ENCODE data around the gene AIDA. TPM values are rescaled to one million over a fixed set of nuclear protein-coding genes. Genes with fewer than 3 reads are reported as not detected.

AIDA gene
- total and polyA plus RNA-seq, 8 donors: 29.7 to 63.5 (median 39.9) TPM

DNA sequence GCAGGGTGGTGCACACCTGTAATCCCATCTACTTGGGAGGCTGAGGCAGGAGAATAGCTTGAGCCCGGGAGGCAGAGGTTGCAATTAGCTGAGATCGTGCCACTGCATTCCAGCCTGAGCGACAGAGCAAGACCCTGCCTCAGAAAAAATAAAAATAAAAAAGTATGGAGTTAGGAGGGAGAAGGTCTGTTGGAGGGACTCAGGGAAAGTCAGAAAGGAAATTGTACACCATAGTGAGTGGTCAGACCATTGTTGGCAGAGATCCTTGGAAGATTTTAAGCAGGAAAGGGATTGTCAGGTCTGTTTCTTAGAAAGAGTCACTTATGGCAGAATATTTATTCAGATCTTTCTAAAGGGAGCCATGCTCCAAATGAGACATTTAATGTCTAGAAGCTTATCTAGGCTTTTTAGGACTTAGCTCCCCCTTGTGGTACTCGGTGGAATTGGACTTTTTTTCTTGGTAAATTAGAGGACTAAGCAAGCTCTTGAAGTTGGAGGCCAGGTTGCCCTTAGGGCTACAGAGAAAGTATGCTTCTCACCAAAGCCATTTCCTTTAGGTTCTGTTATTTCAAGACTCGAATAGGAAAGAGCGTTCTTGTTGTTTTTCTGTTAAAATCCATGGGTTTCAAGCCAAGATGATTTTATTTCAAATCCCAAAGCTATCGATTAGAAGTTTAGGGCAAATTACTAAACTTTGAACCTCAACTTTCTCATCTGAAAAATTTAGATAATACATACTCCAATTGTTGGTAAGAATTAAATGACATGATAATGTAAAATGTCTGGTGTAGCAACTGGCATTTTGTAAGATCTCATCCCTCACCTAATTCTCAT lies 77.9 kb downstream of the AIDA start:
- 45 to 50% (median 48%) methylated on average over 7 of the region's 7 CpGs for WGBS, 5 donors
- H3K9me3 ChIP-seq: no peaks in the 10 kb centered on the region
- DNase-seq: peak; percentile 67 to 92
- intact Hi-C loops (cut with DNase I; ENCODE audit: low total_unique reads): loop anchor here (5.0 kb wide), 1 partner anchor 172 kb away; no protein-coding TSS in a partner anchor
- H3K27me3 ChIP-seq: no peaks in the 10 kb centered on the region
- H3K4me1 ChIP-seq: peaks cover 0 to 6% (median 3%) of the 10 kb centered on the region in 4 donors
- H3K27ac ChIP-seq: no peak overlapping the region
- H3K36me3 ChIP-seq: peaks cover 4 to 94% (median 92%) of the 10 kb centered on the region in 4 donors
- TF ChIP-seq CTCF (IDR thresholded peaks at IDR 0.05): peak in 5 of 7 experiments; percentile 72 to 93 (median 85)
- peak in 1 of 3 donors; percentile 41 for TF ChIP-seq POLR2AphosphoS5 (IDR thresholded peaks at IDR 0.05)
- no peak for TF ChIP-seq POLR2A (IDR thresholded peaks at IDR 0.05)
- H3K4me3 ChIP-seq: no peak overlapping the region

- Histone ChIP-seq H3K4me3 (no peak overlapping the region), H3K4me1 (peaks cover 0 to 6% (median 3%) of the 10 kb centered on the region in 4 donors), H3K36me3 (peaks cover 10 to 95% (median 93%) of the 10 kb centered on the region in 4 donors), H3K9me3 (no peaks in the 10 kb centered on the region), H3K27ac (no peak overlapping the region), H3K27me3 (no peaks in the 10 kb centered on the region)
- DNase-seq: no peak
- TF ChIP-seq EP300 (IDR thresholded peaks at IDR 0.05) (no peak), POLR2AphosphoS5 (IDR thresholded peaks at IDR 0.05) (no peak), CTCF (IDR thresholded peaks at IDR 0.05) (no peak), POLR2A (IDR thresholded peaks at IDR 0.05) (no peak)
- intact Hi-C loops (cut with DNase I; ENCODE audit: low total_unique reads): loop anchor here (5.0 kb wide), 1 partner anchor 170 kb away; no protein-coding TSS in a partner anchor
- WGBS, 5 donors: 26 to 46% (median 33%) methylated on average over 2 of the region's 2 CpGs
Measured at GRCh38 chr1:222632749-222633148, 79.5 kb downstream of the AIDA start.

DNA sequence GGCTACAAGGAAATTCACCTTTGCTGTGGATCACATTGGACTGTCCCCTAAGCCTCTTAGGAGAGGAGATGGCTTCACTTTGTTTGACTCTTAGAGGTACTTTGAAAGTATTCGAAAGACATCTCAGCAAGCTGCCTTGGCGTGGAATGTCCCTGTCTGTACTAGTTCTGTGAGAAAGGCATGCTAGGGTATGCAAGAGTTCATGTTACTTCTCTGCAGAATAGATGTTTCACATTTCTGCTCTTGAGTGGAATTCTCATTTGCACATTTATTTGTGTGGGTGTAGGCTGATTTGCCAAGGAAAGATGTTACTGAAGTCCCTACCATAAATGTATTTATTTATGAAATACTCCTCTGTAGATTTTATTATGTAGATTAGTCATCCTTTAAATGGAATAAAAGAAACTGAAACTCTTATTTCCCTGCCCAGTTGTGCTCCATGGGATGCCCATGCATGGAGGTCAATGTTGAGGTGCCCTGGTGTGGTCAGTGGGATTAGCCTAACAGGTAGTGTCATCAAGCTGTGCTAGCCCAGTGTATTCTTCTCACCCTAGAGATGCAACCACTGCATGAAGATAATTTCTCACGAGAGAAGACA lies 80.6 kb downstream of the AIDA start:
- 83 to 90% (median 89%) methylated on average over 3 of the region's 3 CpGs for WGBS, 5 donors
- no peak for TF ChIP-seq POLR2AphosphoS5 (IDR thresholded peaks at IDR 0.05)
- no peak for TF ChIP-seq CTCF (IDR thresholded peaks at IDR 0.05)
- TF ChIP-seq EP300 (IDR thresholded peaks at IDR 0.05): no peak
- H3K4me1 ChIP-seq: peaks cover 0 to 6% (median 3%) of the 10 kb centered on the region in 4 donors
- no peak overlapping the region for H3K4me3 ChIP-seq
- H3K27ac ChIP-seq: no peak overlapping the region
- intact Hi-C loops (cut with DNase I; ENCODE audit: low total_unique reads): loop anchor here (5.0 kb wide), 1 partner anchor 169 kb away; no protein-coding TSS in a partner anchor
- H3K36me3 ChIP-seq: peaks cover 10 to 98% (median 95%) of the 10 kb centered on the region in 4 donors
- no peak for DNase-seq
- no peaks in the 10 kb centered on the region for H3K27me3 ChIP-seq
- H3K9me3 ChIP-seq: no peaks in the 10 kb centered on the region

DNA sequence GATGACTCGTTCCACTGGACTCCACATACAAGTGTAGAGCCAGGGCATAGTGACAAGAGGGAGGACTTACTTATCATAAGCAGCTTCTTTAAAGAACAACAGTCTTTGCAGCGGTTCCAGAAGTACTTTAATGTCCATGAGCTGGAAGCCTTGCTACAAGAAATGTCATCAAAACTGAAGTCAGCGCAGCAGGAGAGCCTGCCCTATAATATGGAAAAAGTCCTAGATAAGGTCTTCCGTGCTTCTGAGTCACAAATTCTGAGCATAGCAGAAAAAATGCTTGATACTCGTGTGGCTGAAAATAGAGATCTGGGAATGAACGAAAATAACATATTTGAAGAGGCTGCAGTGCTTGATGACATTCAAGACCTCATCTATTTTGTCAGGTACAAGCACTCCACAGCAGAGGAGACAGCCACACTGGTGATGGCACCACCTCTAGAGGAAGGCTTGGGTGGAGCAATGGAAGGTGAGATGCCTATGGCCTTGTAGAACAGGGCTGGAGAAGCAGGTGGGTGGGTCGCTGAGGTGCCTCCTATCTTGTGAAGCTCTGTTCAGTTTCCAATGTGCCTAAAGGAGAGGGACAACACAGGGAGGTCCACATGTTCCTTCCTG lies 82.3 kb downstream of the AIDA start:
- WGBS, 5 donors: 86 to 94% (median 90%) methylated on average over 7 of the region's 7 CpGs
- TF ChIP-seq POLR2A (IDR thresholded peaks at IDR 0.05): no peak
- no peak for TF ChIP-seq CTCF (IDR thresholded peaks at IDR 0.05)
- TF ChIP-seq POLR2AphosphoS5 (IDR thresholded peaks at IDR 0.05): no peak
- no peak for TF ChIP-seq EP300 (IDR thresholded peaks at IDR 0.05)
- intact Hi-C loops (cut with DNase I; ENCODE audit: low total_unique reads): loop anchor here (5.0 kb wide), 1 partner anchor 168 kb away; no protein-coding TSS in a partner anchor
- Histone ChIP-seq H3K4me3 (no peak overlapping the region), H3K36me3 (peaks cover 10 to 98% (median 96%) of the 10 kb centered on the region in 4 donors), H3K27me3 (no peaks in the 10 kb centered on the region), H3K4me1 (peaks cover 0 to 6% (median 3%) of the 10 kb centered on the region in 4 donors), H3K27ac (no peak overlapping the region), H3K9me3 (no peaks in the 10 kb centered on the region)
- no peak for DNase-seq
